SJCRH30 (cell line): ENCODE data around the gene MGAT5B. TPM values are rescaled to one million over a fixed set of nuclear protein-coding genes. Genes with fewer than 3 reads are reported as not detected.

Source experiments
- DNase-seq, 2 experiments: peaks; one replicate each; pipeline ENCODE4 v3.0.0-alpha.2; 2015 to 2020
- H3K27ac ChIP-seq: fragments of 250-450 bp; sonication (Bioruptor Pico); 2 replicates; pipeline ENCODE4 v1.5.1; 2020; ENCODE audit warnings: mild to moderate bottlenecking, moderate library complexity
- H3K27me3 ChIP-seq: fragments of 250-450 bp; sonication (Bioruptor Pico); 2 replicates; pipeline ENCODE4 v1.5.1; 2020; ENCODE audit warnings: mild to moderate bottlenecking, moderate library complexity
- H3K36me3 ChIP-seq: fragments of 250-450 bp; sonication (Bioruptor Pico); 2 replicates; pipeline ENCODE4 v1.5.1; 2020; ENCODE audit warnings: mild to moderate bottlenecking, moderate library complexity
- H3K4me1 ChIP-seq: fragments of 250-450 bp; sonication (Bioruptor Pico); 2 replicates; pipeline ENCODE4 v1.5.1; 2020; ENCODE audit warnings: mild to moderate bottlenecking, moderate library complexity
- H3K4me3 ChIP-seq: fragments of 250-450 bp; sonication (Bioruptor Pico); 2 replicates; pipeline ENCODE4 v1.5.1; 2020; ENCODE audit warnings: mild to moderate bottlenecking, moderate library complexity
- H3K9me3 ChIP-seq: fragments of 250-450 bp; sonication (Bioruptor Pico); replicated peaks from 2 replicates; pipeline ENCODE4 v1.5.1; 2020; ENCODE audit warnings: mild to moderate bottlenecking, moderate library complexity
- total RNA-seq: library from RNA; depleted of rRNA; stranded (reverse); fragments of >200 nt; shearing (Covaris generic); gene quantifications from 2 replicates; pipeline ENCODE4 v1.2.3, GENCODE V29; 2014

The MGAT5B gene
- total RNA-seq, 1 experiment from 2014 or later: 1.2 TPM

DNA sequence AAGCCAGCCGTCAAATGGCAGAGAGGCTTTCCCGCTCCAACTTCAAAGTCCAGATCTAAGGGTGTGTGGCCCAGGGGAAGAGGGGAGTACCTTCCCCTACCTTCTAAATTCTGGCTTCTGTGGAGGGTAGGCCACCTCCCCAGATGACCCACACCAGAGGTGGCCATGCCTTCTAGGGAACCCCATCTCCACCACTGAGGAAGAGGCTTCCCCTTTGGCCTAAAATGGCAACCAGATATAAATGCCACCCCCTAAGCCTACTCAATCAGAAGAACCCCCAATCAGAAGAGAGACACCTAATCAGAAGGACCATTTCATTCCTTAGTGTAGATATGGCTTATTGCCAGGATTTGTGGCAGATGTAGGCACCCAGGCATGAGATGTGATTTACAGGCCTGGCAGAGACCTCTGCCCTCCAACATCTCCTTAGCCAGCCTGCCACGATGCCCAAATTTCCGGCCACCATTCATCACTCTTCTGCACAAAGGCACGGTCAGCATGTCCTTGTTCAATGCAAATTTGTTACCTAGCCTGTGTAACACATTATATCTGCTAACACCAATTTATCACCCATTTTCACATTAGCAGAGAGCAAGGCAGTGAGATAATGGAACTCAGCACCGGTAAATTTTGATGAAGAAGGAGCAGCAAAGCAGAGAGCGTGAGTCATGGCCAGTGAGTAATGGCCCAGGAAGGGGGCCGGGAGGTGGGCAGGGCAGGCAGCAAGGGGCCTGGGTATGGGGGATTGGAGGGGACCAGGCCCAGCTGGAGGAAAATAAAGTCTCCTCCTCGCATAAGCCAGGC is 1.2 kb upstream of the MGAT5B start:
- DNase-seq: no peak
- Histone ChIP-seq H3K27me3 (peaks cover 21% of the 10 kb centered on the region), H3K4me3 (no peak overlapping the region), H3K9me3 (no peaks in the 10 kb centered on the region), H3K27ac (no peak overlapping the region), H3K36me3 (no peaks in the 10 kb centered on the region), H3K4me1 (peaks cover 16% of the 10 kb centered on the region)

DNA sequence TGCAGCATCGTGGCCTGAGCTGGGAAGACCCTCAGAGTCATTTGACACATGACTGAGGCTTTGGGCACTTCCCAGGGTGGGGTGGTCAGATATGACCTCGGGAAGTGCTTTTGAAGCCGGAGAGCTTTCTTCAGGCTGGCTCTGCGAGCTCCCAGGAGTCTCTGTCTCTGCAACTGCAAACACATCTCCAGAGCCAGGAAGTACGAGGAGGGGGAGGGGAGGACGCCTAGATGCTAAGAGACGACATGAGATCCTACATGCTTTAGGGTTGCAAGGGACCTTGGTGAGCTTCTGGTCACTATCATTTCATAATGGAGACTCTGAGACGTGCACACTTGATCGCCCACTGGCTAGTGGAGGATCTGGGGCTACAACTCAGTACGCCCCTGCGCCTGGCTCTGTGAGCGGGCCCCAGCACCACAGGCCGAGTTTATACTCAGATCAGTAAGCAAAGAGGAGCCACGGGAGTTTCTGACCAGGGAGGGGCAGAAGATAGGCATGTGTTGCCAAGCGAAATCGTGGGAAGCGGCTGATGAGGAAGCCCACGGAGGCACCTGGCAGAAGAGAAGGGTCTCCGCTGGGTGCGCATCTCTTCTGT is 527 bp upstream of the MGAT5B start:
- no peak for DNase-seq
- H3K27ac ChIP-seq: no peak overlapping the region

DNA sequence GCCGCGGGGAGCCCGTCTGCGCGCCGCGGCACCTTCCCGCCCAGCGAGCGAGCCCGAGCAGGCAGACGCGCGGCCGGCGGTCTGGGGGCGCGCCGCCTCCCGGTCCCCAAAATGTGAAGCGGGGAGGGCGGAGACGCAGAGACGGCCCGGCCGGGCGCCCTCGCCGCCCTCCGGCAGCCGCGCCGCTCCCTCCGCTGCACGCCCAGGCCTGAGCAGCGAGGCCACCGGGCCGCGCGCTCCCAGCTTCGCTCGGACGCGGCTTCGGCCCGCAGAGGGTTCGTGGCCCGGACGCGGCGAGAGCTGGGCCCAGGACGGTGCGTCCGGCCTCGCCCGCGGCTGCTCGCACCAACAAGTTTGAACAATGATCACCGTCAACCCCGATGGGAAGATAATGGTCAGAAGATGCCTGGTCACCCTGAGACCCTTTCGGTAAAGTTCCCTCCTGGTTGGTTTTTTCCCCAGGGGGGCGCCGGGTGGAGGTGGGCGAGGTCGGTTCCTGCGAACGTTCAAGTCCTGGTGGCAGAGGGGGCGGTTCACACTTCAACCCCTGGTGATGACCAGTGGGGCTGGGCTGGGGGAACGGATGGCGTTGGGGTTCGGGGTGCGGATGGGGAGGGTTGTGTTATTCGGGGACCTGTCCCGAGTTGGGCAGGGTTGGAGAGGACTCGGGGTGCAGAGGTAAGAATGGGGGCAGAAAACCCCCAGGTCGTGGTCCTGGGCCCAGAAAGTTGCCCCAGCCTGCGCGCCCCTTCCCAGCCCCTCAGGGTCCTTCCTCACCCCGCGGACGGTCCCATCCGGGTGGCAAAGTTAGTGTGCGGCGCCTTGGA is 678 bp downstream of the MGAT5B start:
- Histone ChIP-seq H3K4me1 (peaks cover 30% of the 10 kb centered on the region), H3K4me3 (no peak overlapping the region), H3K9me3 (no peaks in the 10 kb centered on the region), H3K36me3 (no peaks in the 10 kb centered on the region), H3K27ac (no peak overlapping the region), H3K27me3 (peaks cover 14% of the 10 kb centered on the region; the same call in 1 of the 2 replicates)
- no peak for DNase-seq

More for the DNA sequence above, 527 bp upstream of the MGAT5B start:
- Histone ChIP-seq H3K36me3 (no peaks in the 10 kb centered on the region), H3K27me3 (peaks cover 19% of the 10 kb centered on the region), H3K4me1 (peaks cover 20% of the 10 kb centered on the region), H3K9me3 (no peaks in the 10 kb centered on the region), H3K4me3 (no peak overlapping the region)

DNA sequence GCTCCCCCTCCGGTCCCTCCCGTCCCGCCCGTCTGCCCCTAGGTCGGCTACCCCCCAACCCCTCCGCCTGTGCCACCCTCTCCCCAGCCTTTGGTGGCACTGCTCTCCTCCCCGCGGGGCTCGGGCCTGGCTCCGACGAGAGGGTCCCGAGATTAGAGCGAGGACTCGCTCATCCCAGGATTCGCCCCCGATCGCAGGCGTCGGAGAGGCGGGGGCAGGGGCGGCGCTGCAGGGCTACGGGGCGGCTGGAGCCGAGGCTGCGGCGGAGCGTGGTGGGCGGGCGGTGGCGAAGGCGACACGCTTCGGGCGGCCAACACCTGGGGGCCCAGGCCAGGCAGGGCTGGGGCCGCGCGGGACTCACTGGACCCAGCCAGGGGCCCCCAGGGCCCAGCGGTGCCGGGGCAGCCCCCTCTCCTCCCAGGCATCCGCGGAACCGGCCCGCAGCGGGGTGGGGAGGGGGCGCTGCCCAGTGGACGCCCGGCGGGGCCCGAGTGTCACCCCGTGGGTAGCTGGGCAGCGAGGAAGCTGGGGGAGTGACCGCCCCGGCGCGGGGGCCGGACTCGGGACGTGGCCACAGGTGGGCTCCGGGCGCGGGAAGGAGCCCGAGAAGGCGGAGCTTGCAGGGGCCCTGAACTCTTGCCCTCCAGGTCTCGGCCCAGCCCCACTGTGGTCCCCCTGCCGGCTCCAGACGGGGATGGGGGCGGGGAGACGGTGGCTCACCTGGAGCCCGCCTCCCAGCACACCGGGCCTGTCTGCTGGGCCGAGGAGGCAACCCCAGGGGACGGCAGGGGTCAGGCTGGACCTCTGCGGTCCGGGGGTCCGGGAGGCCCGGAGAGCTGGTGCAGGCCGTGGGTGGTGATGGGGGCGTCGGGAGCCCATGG is 1.5 kb downstream of the MGAT5B start:
- Histone ChIP-seq H3K36me3 (no peaks in the 10 kb centered on the region), H3K27ac (no peak overlapping the region), H3K27me3 (peaks cover 14% of the 10 kb centered on the region; the same call in 1 of the 2 replicates), H3K9me3 (no peaks in the 10 kb centered on the region), H3K4me1 (peaks cover 30% of the 10 kb centered on the region), H3K4me3 (no peak overlapping the region)
- no peak for DNase-seq

DNA sequence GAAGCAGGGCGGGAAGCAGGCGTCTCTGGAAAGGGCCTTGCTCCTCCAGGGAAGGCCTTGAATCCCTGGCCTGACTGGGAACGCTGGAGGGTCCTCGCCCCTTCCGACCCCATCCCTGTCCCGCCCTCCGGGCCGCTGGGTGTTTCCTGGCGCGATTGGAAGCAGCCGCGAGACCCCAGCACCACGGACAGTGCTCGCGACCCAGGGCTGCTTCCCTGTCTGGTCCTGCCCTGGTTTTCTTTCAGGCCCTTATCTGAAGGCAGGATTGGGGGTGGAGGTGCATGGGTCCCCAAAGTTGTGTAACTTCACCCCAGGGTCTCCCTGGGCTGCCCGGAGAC is 2.1 kb downstream of the MGAT5B start:
- no peak overlapping the region for H3K27ac ChIP-seq
- no peak for DNase-seq
- no peaks in the 10 kb centered on the region for H3K9me3 ChIP-seq
- peaks cover 14% of the 10 kb centered on the region; the same call in 1 of the 2 replicates for H3K27me3 ChIP-seq
- H3K4me1 ChIP-seq: peaks cover 30% of the 10 kb centered on the region
- no peak overlapping the region for H3K4me3 ChIP-seq
- H3K36me3 ChIP-seq: no peaks in the 10 kb centered on the region

GRCh38 chr17:76871668-76872067 is 3.5 kb downstream of the MGAT5B start:
- Histone ChIP-seq H3K36me3 (no peaks in the 10 kb centered on the region), H3K27me3 (peaks cover 6% of the 10 kb centered on the region; the same call in 1 of the 2 replicates), H3K4me3 (no peak overlapping the region), H3K27ac (no peak overlapping the region), H3K9me3 (no peaks in the 10 kb centered on the region), H3K4me1 (peaks cover 30% of the 10 kb centered on the region)
- DNase-seq: no peak

- peak overlapping the region; percentile 60 for H3K27ac ChIP-seq
- no peaks in the 10 kb centered on the region for H3K9me3 ChIP-seq
- no peaks in the 10 kb centered on the region for H3K36me3 ChIP-seq
- DNase-seq: peak; percentile 94 to 95
- peaks cover 25% of the 10 kb centered on the region for H3K4me1 ChIP-seq
- no peaks in the 10 kb centered on the region for H3K27me3 ChIP-seq
- peak overlapping the region; percentile 40 for H3K4me3 ChIP-seq
These were observed 4.1 kb downstream of the MGAT5B start for GRCh38 chr17:76872221-76872873.

GRCh38 chr17:76872874-76873221 is 4.6 kb downstream of the MGAT5B start:
- Histone ChIP-seq H3K4me1 (peaks cover 25% of the 10 kb centered on the region), H3K4me3 (peak overlapping the region; percentile 40), H3K36me3 (no peaks in the 10 kb centered on the region), H3K27ac (peak overlapping the region; percentile 60), H3K9me3 (no peaks in the 10 kb centered on the region), H3K27me3 (no peaks in the 10 kb centered on the region)
- no peak for DNase-seq

- H3K36me3 ChIP-seq: no peaks in the 10 kb centered on the region
- peaks cover 25% of the 10 kb centered on the region for H3K4me1 ChIP-seq
- H3K4me3 ChIP-seq: no peak overlapping the region
- H3K27me3 ChIP-seq: no peaks in the 10 kb centered on the region
- no peak for DNase-seq
- H3K9me3 ChIP-seq: no peaks in the 10 kb centered on the region
- H3K27ac ChIP-seq: no peak overlapping the region
These were observed 5.7 kb downstream of the MGAT5B start for GRCh38 chr17:76873856-76874255.

GRCh38 chr17:76877437-76877836 is 9.2 kb downstream of the MGAT5B start:
- Histone ChIP-seq H3K36me3 (no peaks in the 10 kb centered on the region), H3K4me1 (peaks cover 10% of the 10 kb centered on the region), H3K27me3 (peaks cover 20% of the 10 kb centered on the region)

GRCh38 chr17:76878568-76878967 is 10.4 kb downstream of the MGAT5B start:
- H3K27me3 ChIP-seq: peaks cover 20% of the 10 kb centered on the region
- no peak overlapping the region for H3K27ac ChIP-seq
- H3K9me3 ChIP-seq: no peaks in the 10 kb centered on the region
- H3K36me3 ChIP-seq: no peaks in the 10 kb centered on the region
- H3K4me3 ChIP-seq: no peak overlapping the region
- peaks cover under 1% of the 10 kb centered on the region; the same call in 1 of the 2 replicates for H3K4me1 ChIP-seq
- DNase-seq: no peak

More at GRCh38 chr17:76877437-76877836, 9.2 kb downstream of the MGAT5B start:
- no peaks in the 10 kb centered on the region for H3K9me3 ChIP-seq
- no peak for DNase-seq
- H3K27ac ChIP-seq: no peak overlapping the region
- no peak overlapping the region for H3K4me3 ChIP-seq

GRCh38 chr17:76879254-76879653 is 11.1 kb downstream of the MGAT5B start:
- no peak overlapping the region for H3K27ac ChIP-seq
- H3K27me3 ChIP-seq: peaks cover 20% of the 10 kb centered on the region
- H3K9me3 ChIP-seq: no peaks in the 10 kb centered on the region
- no peak for DNase-seq
- H3K36me3 ChIP-seq: no peaks in the 10 kb centered on the region
- H3K4me1 ChIP-seq: no peaks in the 10 kb centered on the region
- H3K4me3 ChIP-seq: no peak overlapping the region

DNA sequence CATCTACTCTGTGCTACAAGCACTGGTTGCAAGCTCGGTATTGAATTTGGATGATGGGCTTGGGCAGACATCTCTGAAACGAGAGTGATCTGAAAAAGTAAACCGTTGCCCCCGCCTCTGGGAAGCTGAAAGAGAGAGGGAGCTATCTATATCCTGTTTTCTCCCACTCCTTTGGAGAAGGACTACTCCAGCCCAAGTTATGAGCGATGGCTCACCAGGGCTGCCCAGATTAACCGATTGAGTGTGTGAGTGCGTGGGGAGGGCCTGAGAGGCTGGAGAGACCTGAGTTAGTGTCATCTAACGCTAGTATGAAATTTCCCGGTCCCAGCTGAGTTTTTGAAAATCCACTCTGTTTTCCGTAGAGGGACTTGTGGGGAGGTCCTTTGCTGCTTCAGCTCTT is 11.5 kb downstream of the MGAT5B start:
- Histone ChIP-seq H3K4me1 (no peaks in the 10 kb centered on the region), H3K27ac (no peak overlapping the region)
- no peak for DNase-seq

DNA sequence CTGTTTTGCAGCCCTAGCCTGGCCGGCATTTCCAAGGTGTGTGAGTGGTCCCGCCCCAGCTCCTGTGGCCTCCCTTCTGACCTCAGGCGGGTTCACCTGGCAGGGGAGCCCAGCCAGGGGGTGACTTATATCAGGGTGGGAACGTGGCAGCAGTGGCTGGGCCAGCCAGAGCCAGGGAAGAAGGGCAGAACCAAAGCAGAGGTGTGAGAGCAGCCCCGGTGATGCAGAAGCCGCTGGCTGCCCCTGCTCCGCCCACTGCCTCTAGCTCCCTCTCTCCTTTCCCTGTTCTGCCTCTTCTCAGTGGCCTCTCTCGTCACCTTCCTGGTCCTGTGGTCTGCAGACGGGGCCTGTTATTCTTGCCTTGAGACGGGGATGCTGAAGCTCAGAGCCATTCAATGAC is 12.1 kb downstream of the MGAT5B start:
- Histone ChIP-seq H3K27ac (no peak overlapping the region), H3K4me3 (no peak overlapping the region), H3K9me3 (no peaks in the 10 kb centered on the region), H3K4me1 (no peaks in the 10 kb centered on the region), H3K27me3 (peaks cover 20% of the 10 kb centered on the region), H3K36me3 (no peaks in the 10 kb centered on the region)
- no peak for DNase-seq

More for the DNA sequence above, 11.5 kb downstream of the MGAT5B start:
- Histone ChIP-seq H3K27me3 (peaks cover 20% of the 10 kb centered on the region), H3K4me3 (no peak overlapping the region), H3K9me3 (no peaks in the 10 kb centered on the region), H3K36me3 (no peaks in the 10 kb centered on the region)
